VCaP (cell line): ENCODE measurements around the gene GDF2.

Source experiments
- H3K27ac ChIP-seq: fragments of 450-650 bp; 2 replicates; pipeline ENCODE4 v1.5.1; 2017
- CTCF ChIP-seq: fragments of 450-650 bp; conservative IDR thresholded peaks from 2 replicates; pipeline ENCODE4 v1.5.1; 2017; ENCODE audit warnings: mild to moderate bottlenecking, moderate library complexity

GDF2 gene

GRCh38 chr10:47299611-47300428 is 22.4 kb upstream of the GDF2 start, which contains the start of gene GDF10:
Gene GDF10 (plus strand): TSS chr10:47300197. CDS start chr10:47300652, 455 bp downstream.
- no peak for TF ChIP-seq CTCF
- H3K27ac ChIP-seq: no peak within 1 kb of the TSS

GRCh38 chr10:47300429-47300931 is 21.8 kb upstream of the GDF2 start:
- no peak overlapping the region for H3K27ac ChIP-seq
- peak; percentile 20; the same call in 1 of the 2 replicates for TF ChIP-seq CTCF

GRCh38 chr10:47301833-47302232 is 20.4 kb upstream of the GDF2 start:
- TF ChIP-seq CTCF: no peak
- H3K27ac ChIP-seq: no peak overlapping the region

GRCh38 chr10:47303105-47303504 is 19.1 kb upstream of the GDF2 start:
- no peak for TF ChIP-seq CTCF
- H3K27ac ChIP-seq: no peak overlapping the region

GRCh38 chr10:47303866-47304265 is 18.4 kb upstream of the GDF2 start:
- TF ChIP-seq CTCF: no peak
- H3K27ac ChIP-seq: no peak overlapping the region

GRCh38 chr10:47305566-47305965 is 16.7 kb upstream of the GDF2 start:
- H3K27ac ChIP-seq: no peak overlapping the region
- no peak for TF ChIP-seq CTCF

- H3K27ac ChIP-seq: no peak overlapping the region
- TF ChIP-seq CTCF: no peak
Observed at GRCh38 chr10:47306387-47307210, 15.7 kb upstream of the GDF2 start.
